Esophagus muscularis mucosa (tissue), 4 donors: ENCODE data around the gene CALB2.

Experiments
- EP300 ChIP-seq: sonication (generic); formaldehyde crosslinking; IDR thresholded peaks from one replicate; pipeline ENCODE4 v1.6.1; 2017; ENCODE audit warnings: antibody characterized with exemption
- POLR2A ChIP-seq: fragments of 450-650 bp; IDR thresholded peaks from one replicate; pipeline ENCODE4 v1.6.1; 2017; ENCODE audit warnings: antibody characterized with exemption, moderate library complexity, mild to moderate bottlenecking, low read depth
- POLR2AphosphoS5 ChIP-seq, 2 donors: sonication (generic); formaldehyde crosslinking; IDR thresholded peaks; one replicate each; pipeline ENCODE4 v1.6.1; 2017; ENCODE audit warnings: antibody characterized with exemption in 2 of 2
- TF ChIP-seq, protein P1 (sequence below), 3 experiments: fragments of 200-600 bp in 2 of 3; fragments of 450-650 bp in 1 of 3; sonication (generic) in 2 of 3; IDR thresholded peaks; one replicate each; pipeline ENCODE4 v1.5.1; 2017 to 2019; ENCODE audit warnings: antibody characterized with exemption in 3 of 3, mild to moderate bottlenecking in 2 of 3, moderate library complexity in 1 of 3

- TF ChIP-seq POLR2A (no peak), POLR2AphosphoS5 (IDR thresholded peaks at IDR 0.05) (no peak), EP300 (no peak)
- TF ChIP-seq, protein P1, sequence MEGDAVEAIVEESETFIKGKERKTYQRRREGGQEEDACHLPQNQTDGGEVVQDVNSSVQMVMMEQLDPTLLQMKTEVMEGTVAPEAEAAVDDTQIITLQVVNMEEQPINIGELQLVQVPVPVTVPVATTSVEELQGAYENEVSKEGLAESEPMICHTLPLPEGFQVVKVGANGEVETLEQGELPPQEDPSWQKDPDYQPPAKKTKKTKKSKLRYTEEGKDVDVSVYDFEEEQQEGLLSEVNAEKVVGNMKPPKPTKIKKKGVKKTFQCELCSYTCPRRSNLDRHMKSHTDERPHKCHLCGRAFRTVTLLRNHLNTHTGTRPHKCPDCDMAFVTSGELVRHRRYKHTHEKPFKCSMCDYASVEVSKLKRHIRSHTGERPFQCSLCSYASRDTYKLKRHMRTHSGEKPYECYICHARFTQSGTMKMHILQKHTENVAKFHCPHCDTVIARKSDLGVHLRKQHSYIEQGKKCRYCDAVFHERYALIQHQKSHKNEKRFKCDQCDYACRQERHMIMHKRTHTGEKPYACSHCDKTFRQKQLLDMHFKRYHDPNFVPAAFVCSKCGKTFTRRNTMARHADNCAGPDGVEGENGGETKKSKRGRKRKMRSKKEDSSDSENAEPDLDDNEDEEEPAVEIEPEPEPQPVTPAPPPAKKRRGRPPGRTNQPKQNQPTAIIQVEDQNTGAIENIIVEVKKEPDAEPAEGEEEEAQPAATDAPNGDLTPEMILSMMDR (IDR thresholded peaks at IDR 0.05): no peak
Observed at GRCh38 chr16:71343078-71343477, 15.4 kb upstream of the CALB2 start.
